Endometrial microvascular endothelial cells (primary cell): Measurements from ENCODE around the gene UACA. TPM values are rescaled to one million over a fixed set of nuclear protein-coding genes. Genes with fewer than 3 reads are reported as not detected.

Experiments
- in situ Hi-C: cut with HindIII; loops from 2 replicates; pipeline ENCODE4 v1.10.0; 2017; ENCODE audit warnings: low sequenced_read_pairs, low pct_unique_long_range_greater_than_20kb; ENCODE audit errors: inconsistent ontology term
- total RNA-seq: library from RNA; depleted of rRNA; stranded (reverse); fragments of >200 nt; gene quantifications from one replicate; pipeline ENCODE4 v1.2.3, GENCODE V29; 2015; ENCODE audit errors: inconsistent ontology term

UACA gene
- total RNA-seq, 1 donor from 2014 or later, result 43.3 TPM

DNA sequence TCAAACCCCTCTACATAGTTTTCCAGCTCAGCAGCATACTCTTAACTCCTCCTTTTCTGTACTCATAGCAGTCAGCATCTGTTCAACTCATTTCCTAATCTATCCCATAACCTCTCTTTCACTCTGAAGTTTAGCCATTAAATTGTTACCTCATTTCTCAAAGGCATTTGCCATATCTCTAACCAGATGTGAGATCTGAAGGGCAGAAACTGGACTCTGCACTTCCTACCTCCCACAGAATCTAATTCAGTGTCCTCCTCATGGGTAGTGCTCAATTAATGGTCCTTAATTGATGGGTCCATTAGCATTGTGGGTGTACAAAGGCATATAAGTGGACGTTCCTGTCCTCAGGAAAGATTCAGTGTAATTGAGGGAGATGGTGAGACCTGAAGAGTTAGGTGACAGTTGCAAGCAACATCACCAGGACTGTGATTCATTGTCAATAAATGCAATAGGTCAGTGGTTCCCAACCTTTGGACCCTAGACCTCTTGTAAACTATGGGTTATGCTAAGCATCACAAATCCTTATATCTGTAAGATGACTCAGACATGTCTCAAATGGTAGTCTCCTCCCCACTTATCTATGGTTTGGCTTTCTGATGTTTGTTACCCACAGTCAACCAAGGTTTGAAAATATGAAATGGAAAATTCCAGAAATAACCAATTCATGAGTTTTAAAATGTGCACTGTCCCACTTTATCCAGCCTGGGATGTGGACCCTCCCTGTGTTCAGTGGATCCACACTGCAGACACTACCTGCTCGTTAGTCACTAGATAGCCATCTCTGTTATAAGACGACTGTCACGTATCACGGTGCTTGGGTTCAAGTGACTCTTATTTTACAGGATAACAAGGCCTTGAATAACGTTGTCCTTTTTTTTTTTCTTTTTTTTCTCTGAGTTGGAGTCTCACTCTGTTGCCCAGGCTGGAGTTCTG, 25.0 kb upstream of the UACA start:
- in situ Hi-C loops, result no loop called here

DNA sequence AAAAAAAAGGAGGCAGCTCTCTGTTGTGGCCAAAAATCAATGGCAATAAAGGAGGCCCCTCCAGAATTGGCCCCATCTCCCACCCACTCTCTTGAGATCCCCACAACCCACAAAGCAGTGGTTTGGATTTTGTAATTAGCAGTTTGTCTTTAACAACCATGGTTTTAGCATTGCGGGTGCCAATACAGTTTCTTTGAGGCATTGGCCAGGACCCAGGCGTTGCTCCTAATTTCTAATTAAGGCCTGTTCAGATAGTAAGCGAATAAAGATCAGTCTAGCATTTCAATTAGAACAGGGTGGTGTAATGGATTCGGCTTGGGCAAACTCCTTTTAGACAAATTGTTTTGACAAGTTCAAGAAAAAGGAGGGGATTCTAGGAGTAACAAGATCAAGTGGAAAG, 23.6 kb upstream of the UACA start:
- in situ Hi-C loops, result no loop called here

DNA sequence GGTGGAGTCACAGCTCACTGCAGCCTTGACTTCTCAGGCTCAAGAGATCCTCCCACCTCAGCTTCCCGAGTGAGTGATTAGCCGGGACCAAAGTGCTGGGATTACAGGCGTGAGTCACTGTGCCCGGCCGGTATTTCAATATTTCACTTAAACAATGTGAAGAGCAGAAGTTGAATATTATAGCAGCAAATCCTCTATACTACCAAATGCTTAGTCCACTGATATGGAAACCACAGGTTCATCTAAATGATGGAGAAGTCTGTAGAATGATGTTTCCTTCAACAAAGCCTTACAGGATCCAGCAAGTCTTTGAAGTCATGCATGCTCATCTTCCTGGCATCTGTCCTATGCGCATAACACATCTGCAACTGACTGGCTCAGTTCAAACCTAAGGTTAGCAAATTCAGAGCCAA, 20.3 kb upstream of the UACA start:
- in situ Hi-C loops, result no loop called here

DNA sequence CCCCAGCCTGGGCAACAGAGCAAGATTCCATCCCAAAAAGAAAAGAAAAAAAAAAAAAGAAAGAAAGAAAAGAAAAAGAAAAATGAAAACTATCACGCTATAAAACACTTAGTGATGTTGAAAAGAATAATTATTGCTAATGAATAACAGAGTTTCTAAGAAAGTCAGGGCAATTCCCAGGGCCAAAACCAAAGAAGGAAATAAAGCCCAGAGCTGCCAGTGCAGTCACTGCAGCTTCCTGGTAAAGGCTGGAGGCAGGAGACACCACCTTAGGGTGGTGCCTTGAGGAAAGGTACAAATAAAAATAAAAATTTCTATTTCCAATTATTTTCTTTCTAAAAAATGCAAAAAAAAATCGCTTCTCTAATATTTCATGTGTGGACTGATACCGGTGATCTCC, 19.7 kb upstream of the UACA start:
- in situ Hi-C loops, result no loop called here

DNA sequence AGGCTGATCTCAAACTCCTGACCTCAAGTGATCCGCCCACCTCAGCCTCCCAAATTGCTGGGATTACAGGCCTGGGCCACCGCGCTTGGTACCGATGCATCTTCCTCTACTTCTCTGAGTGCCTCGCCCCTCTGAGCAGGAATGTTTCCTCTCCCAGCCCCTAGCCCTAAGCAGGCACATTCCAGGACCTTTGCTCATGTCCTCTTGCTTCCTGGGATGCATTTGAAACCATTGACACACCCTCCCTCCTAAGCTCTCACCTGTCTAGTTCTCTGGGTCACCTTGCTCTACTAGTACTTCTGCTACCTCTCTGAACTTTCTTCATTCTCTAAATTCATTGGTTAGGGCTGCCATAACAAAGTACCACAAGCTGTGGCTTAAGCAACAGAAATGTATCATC, 17.9 kb upstream of the UACA start:
- in situ Hi-C loops, result no loop called here

DNA sequence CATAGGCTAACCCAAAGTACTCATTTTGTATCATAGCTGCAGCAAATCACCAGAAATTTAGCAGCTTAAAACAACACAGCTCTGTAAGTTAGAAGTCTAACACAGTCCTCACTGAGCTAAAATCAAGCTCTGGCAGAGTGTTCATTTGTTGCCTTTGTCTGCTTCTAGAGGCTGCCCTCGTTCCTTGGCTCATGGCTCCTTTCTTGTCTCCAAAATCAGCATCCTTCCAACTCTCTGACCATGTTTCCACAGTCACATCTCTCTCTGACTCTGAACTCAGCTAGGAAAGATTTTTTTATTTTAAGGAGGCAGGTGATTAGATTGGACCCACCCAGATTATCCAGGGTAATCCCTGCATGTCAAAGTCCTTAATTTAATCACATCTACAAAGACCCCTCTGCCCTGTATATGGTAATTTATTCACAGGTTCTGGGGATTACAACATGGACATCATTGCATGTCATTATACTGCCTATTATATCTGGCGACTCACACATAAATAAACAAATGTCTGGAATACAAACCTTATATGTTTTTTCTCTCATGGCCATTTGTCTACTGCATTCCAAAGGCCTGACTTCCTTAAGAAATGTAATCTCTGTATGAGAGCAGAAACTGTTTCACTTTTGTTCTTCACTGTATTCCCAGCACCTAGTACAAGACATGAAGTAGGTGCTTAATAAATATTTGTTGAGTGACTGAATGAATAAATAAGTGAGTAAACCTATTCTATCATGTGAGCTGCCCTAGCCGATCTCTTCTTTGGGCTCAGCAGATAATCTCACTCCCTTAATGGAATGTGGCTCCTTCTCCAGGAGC, 15.1 kb upstream of the UACA start:
- in situ Hi-C loops, result no loop called here

DNA sequence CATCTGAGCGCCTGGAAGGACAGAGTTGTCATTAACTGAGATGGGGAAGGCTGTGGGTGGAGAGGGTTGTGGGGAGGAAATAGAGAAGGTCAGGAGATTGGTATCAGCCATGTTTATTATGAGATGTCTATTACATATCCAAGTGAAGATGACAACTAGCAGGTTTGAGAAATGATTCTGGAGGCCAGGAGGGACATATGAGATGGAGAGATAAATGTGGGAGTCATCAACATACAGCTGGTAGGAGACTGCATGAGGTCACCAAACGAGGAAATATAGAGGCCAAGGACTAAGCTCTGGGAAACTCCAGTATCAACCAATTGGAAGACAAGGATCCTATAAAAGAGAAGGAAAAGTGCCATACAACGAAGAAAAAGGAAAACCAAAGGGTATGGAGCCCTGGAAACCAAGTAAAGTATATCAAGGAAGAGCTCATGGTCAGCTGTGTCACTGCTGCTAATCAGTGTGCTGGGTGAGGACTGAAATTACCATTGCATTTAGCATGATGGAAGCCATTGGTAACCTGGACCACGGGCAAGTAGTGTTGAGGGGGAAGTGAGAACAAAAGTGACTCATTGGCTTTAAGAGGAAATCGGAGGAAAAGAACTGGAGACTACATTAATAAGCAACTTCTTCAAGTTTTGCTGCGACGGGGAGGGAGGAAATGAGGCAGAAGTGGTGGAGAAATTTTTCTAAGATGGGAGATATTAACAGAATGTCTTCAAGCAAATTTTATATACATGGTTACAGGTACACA, 14.0 kb upstream of the UACA start:
- in situ Hi-C loops, result no loop called here

DNA sequence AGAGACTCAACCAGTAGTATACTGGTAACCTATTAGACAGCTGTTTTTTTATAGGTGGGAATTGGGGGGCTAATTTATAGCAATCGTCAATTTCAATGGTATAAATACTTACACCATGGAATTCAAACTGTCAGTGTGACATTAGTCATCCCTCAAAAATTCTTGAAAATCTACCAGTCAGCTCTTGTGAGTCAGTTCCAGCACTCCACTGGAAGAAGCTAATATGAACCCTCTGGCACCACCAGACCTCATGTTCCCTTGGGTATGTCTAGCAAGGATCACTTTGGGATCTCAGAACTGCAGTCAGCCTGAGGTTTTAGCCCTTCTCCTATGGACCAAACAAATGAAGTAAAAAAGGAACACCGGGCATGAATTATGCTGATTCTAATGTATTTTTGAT, 11.8 kb upstream of the UACA start:
- in situ Hi-C loops, result no loop called here

DNA sequence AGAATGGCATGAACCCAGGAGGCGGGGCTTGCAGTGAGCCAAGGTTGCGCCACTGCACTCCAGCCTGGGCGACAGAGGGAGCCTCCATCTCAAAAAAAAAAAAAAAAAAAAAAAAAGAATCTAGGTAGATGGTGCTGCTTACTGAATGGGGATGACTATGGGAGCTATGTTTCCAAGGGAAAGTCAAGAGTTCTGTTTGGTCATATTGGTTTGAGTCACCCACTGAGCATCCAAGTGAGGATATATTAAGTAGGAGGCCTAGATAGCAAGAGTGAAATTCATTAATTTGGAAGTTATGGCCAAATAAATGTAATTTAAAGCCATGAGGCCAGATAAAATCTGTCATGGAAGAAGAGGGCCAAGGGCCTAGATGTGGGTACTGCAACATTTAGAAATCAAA, 9.0 kb upstream of the UACA start:
- in situ Hi-C loops, result no loop called here

DNA sequence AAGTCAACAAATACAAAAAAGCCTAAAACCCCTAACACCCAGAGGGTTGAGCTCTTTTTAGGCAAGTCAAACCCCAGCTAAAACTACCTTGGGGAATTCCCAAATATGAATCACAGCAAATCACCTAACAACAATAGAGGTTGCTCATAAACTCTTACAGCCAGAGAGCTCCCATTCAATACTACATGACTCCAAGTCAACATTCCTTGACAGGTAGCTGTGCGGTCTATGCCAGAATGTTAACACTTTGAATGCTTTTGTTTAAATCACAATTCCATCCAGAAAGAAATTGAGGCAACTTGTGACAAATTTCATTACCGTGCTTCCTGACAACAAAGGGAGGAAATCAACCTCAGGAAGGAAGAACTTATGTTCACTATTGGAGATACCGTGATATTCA, 7.5 kb upstream of the UACA start:
- in situ Hi-C loops, result no loop called here

DNA sequence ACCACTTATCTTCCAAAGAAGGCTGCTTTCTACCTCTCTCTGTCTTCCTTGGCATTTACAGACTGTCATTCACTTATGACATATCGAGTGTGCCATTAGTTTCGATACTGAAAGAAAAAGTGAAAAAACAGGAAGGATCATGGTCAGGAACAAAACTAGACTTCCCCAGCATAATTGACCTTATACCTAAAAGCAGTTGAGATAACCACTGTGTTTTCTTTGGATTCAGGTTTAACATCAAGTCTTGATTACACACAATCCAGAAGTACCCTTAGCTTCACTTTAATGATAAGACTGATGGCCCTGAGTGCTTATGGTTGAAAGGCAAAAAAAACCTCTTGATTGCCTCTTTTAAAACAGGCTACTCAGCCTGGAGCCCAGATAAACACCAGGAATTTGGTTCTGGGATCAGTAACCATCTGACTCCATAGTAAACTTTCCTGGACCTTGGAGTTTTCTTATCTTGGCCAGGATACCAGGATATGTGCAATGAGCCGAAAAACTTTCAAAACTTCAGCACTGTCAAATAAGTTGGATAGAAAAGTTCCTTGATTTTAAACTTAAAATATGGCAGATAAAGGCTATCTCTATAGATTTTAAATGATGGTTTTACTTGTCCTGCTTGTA, 5.0 kb upstream of the UACA start:
- in situ Hi-C loops, result loop anchor here (10.0 kb wide), 1 partner anchor 54 kb away; no protein-coding TSS in a partner anchor

DNA sequence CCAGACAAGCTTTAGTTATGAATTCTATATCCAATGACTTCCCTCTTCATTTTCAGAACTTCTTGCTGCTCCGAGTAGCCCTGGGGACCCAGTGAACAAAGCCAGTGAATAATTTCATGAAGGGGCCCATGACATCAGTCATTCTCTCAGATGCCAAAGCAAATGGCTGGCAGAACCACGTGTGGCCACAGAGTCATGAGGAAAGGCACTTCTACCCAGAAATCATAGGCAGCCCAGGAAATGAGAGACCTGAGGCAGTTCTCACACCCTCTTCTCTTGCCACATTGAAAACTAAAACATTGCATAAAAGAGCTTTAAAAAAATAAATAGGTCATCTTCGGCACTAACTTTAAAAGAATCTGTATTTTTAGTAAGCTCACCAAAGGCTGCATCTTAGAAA, 4.3 kb upstream of the UACA start:
- in situ Hi-C loops, result loop anchor here (10.0 kb wide), 1 partner anchor 53 kb away; no protein-coding TSS in a partner anchor

DNA sequence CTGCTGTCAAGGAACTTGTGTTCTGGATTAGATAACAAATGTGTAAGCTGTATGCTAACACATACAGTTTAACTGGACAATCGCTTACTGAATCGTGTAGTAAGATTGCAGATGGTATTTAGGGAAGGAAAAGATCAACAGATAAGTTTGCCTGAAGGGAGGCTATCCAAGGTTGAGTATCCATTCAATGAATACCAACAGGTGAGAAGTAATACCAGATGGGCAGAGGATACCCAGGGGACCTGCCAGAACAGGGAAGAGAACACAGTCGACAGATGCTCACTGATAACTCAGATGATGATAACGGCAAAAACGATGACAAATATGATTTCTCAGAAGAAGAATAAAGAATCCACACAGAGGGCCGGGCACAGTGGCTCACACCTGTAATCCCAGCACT, 3.2 kb upstream of the UACA start:
- in situ Hi-C loops, result loop anchor here (10.0 kb wide), 1 partner anchor 52 kb away; no protein-coding TSS in a partner anchor

DNA sequence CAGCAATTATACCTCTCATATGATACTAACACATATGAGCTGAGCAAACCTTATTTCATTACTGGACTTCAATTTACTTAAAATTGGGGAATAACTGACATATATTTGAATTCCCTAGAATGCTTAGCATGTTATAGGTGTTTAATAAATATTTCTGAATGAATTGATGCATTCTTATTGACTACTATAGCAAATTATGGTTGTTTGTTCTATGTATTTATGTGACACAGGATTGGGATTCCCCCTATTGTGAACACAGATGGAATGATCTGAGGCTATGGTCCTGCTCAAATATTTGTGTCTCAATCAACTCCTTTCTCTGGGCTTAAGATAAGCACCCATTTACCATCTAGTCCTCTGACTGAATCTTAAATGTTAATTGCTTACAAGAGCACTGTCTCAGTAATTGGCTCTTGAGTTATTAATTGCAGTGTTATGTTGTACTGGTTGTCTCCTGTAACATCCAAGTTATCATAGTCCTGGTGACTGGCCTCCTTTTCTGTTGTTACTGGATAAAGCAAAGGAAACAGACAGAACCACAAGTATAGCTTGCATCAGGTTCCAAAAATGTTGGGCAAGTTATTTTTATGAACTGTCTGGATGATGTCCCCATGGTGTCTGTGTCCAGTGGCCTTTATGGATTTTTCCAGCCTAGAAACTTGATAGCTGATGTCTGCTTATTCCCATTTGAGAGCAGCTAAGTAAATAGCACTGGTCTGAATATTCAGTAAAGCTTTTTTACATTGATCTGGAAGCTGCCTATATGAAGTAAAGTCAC, 2.3 kb upstream of the UACA start:
- in situ Hi-C loops, result loop anchor here (10.0 kb wide), 1 partner anchor 51 kb away; no protein-coding TSS in a partner anchor

DNA sequence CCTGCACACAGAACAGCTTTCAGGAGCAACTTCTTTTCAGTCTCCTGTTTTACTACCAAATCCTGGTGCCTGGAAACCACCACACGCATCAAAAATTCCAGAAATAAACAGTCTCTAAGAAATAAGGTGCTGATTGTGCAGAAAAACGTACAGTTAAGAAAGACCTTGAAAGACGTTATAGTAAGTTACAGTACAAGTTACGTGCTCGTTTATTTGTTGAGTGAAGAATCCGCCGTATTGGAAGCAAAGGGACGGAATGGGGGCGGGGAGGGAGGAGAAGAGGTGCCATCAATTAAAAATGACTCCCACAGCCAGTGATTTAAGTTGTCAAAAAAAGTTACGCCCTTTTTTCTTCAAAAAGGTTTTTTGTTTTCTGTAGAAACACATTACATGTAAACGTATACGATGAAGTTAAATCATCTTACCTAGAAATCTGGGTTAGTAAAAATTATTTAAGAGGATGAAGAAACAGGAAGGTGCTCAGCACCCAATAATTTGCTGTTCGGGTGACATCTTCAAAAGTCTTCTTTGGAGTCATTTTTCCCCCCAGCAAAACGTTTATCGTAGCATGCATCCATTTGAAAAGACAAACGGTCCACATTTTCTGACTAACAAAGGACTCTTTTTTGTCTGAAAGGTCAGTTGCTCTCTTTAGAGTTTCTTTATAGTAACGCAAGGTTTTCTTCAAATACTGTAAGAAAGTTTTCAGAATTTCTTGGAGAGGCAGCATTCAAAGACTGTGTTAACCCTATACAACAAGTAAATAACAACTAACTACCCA, 782 bp upstream of the UACA start:
- in situ Hi-C loops, result loop anchor here (10.0 kb wide), 1 partner anchor 49 kb away; no protein-coding TSS in a partner anchor

DNA sequence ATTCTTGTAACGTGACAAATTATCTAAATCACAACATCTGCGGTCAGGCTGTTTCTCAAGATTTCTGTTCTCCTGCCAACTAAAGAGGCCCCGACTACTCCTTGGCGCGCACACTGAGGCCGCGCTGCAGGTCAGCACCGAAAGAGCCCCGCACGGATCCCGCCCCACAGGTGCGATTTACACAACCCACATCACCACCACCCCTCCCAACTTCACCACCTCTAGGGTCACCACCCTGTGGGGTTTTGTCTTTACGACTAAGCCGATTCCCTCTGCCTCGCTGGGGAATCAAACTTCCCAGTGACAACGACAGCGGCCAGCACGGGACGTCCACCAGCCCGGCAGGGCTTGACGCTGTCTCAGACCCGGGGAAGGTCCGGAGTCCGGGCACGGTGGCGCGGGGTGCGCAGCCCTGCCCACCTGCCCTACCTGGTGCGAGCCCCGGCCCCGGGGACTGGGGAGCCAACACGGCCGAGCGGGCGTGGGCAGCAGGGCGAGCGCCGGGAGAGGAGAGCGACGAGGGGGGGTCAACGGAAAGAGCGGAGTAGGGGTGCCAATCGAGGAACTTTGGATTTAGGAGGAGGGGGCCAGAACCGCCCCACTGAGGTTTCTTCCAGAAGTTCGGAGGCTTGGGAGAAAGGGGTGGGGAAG, 764 bp downstream of the UACA start:
- in situ Hi-C loops, result loop anchor here (10.0 kb wide), 1 partner anchor 48 kb away; no protein-coding TSS in a partner anchor
